HL-60/S4 (cell line): ENCODE measurements around the gene LRP1-AS.

ENCODE experiments used
- in situ Hi-C: fragments of 300-500 bp; cut with MboI; formaldehyde crosslinking; loops from 2 replicates; pipeline ENCODE4 v1.14.3; 2022; ENCODE audit warnings: low sequenced_read_pairs

The LRP1-AS gene

DNA sequence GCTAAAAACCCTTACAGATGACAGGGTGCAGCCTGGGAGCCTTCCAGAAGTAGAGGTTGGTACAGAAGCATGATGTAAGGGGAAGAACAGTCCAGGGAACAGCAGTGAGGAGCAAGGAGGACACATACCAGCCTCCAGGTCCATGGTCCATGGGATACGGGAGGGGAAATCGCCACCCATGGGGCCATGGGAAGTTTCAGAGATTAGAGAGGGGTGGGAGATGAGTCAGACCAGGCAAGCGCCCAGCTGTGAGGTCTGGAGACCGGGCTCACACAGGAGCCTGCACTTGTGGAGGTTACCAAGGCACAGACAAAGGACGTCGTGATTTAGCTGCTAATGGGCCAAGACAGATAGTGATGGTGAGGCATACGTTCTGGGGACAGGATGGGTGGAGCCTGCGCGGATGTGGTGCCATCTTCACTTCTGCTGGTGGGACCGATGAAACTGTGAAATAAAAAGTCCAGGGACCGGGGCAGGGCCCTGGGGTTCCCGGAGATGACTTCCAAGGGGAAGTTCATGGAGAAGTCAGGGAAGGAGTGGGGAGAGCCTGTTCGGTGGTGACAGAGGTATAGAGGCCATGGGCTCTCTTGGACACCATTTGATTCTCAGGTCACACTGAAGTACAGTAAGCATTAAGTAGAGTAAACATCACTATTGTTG, 17.7 kb upstream of the LRP1-AS start:
- in situ Hi-C loops: no loop called here

GRCh38 chr12:57164454-57164853, 17.0 kb upstream of the LRP1-AS start:
- in situ Hi-C loops: no loop called here

GRCh38 chr12:57162553-57163125, 15.2 kb upstream of the LRP1-AS start:
- in situ Hi-C loops: no loop called here

GRCh38 chr12:57161491-57161890, 14.1 kb upstream of the LRP1-AS start:
- in situ Hi-C loops: no loop called here

GRCh38 chr12:57160741-57161140, 13.3 kb upstream of the LRP1-AS start:
- in situ Hi-C loops: no loop called here

DNA sequence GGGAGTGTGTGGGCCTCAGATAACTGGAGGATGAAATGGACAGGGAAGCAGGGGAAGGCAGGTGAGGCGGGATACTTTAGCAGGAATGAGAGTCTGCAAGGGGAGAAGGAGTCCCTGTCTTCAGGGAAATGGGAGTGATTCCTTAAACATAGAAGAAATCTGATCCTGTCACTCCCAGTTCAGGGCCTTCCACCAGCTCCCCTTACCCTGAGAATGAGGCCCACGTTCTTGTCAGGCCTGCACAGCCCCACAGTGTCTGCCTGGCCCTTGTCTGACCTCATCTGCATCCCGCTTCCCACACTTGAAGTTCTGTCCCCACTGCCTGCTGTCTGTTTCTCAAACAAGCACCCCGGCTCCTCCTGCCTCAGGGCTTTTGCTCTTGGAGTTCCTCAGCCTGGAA, 12.6 kb upstream of the LRP1-AS start:
- in situ Hi-C loops: no loop called here

DNA sequence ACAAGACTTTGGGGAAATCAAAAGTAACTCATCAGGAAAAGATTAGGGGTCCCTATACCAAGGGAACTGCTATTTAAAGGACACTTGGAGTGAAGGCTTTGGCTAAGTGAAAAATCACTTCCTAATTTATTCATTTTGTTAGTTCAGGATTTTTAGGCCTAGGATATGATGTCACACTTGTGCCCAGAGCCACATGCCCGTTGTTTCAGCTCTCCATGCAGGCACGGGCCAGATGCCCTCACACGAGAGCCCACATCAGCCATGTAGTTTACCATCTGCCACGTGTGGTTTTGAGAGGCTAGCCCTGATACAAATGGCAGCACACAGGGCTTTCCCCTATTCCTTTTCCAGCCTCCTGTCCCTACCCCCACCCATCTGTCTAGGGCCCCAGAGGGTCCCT, 11.9 kb upstream of the LRP1-AS start:
- in situ Hi-C loops: no loop called here

- in situ Hi-C loops: no loop called here
These were observed 11.2 kb upstream of the LRP1-AS start for GRCh38 chr12:57158665-57159064.

DNA sequence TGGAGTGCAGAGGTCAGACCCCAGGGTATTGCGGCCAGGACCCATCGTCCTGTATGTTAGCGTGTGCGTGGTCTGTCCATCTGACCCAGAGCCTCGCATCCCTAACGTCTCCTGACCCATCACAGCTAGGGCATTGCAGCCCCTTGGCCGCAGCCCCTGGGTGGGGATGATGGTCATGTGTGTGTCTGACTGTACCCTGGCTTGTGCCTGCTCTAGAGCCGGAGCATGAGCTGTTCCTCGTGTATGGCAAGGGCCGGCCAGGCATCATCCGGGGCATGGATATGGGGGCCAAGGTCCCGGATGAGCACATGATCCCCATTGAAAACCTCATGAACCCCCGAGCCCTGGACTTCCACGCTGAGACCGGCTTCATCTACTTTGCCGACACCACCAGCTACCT, 10.8 kb upstream of the LRP1-AS start:
- in situ Hi-C loops: no loop called here

GRCh38 chr12:57157588-57158173, 10.3 kb upstream of the LRP1-AS start:
- in situ Hi-C loops: no loop called here

- in situ Hi-C loops: no loop called here
These were observed 9.4 kb upstream of the LRP1-AS start for GRCh38 chr12:57156701-57157403.

- in situ Hi-C loops: no loop called here
These were observed 7.5 kb upstream of the LRP1-AS start for GRCh38 chr12:57154804-57155434.

DNA sequence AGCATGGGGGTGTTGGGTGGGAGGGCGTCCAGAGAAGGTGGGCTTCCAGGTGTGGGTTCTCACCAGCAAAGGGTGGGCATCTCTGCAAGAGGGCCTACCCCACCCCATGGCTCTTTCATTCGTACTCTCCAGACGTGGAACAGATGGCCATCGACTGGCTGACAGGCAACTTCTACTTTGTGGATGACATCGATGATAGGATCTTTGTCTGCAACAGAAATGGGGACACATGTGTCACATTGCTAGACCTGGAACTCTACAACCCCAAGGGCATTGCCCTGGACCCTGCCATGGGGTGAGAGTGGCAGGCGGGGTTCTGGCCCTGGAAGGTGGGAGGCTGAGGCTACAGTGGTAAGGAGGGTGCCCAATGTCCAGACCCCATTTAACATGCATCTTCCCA, 6.7 kb upstream of the LRP1-AS start:
- in situ Hi-C loops: no loop called here

DNA sequence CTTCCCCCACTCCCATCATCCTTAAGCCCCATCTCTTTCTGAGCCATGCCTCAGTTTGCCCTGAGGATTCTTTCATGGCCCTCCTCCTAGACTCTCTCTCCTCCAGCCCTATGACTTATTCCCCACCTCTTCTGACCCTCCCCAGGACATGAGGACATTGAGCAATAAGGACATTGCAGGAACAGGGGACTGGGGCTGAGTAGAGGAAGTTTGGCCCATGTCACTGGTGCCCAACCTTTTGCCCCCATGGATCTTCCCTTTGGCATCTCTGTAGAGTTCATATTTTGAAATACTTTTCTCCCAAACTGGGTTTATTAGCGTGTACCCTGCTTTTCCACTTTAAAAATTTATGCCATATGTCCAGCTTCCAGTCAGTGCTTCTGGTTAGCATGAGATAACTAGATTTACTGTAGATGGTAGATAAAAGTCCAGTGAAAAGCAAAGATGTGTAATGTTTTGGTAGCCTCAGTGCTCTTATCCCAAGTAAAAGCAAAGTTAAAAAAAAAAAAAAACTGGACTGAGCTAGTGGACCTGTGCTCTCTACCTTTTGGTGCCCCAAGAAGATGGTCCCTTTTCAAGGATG, 6.1 kb upstream of the LRP1-AS start:
- in situ Hi-C loops: no loop called here

DNA sequence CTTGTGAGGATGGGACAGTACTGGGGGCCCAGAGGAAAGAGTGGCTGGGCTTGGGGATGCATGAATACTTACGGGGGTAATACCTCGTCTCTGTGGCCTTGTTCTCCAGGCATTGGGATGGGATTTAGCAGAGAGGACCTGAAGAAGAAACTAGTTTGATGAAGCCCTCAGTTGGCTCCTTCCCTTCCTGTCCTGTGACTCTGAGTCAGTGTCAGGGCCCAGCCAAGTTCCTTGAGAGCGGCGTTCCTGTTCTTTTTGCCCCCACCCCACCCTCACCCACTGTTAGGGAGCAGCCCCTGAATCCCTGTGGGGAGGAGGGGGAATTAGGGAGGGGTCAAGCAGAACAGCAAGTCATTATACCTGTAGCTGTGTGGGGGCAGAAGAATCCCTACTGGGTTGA, 5.2 kb upstream of the LRP1-AS start:
- in situ Hi-C loops: no loop called here

- in situ Hi-C loops: no loop called here
These were observed 4.6 kb upstream of the LRP1-AS start for GRCh38 chr12:57151741-57152630.

DNA sequence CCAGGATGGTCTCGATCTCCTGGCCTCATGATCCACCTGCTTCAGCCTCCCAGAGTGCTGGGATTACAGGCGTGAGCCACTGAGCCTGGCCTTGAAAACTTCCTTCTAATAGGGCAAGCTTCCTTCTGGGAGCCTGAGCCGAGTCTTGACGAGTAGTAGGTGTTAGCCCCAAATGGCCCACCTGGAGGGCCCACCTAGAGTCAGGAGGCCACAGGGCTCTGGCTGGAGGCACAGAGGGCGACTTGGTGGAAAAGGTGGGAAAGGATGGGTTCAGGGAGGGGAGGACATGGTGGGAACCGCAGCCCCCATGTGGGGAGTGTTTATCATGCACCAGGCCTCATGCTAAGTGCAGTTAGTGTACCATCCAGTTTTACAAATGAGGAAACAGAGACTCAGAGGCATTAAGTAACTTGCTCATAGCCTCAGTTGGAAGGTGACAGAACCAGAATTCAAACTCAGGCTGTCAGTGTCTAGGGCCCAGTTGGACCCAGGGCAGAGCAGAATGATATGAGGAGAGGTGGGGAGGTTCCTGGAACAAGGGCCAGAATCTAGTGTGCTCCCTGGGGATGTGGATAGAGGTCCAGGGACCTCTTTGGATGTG, 3.1 kb upstream of the LRP1-AS start:
- in situ Hi-C loops: no loop called here

GRCh38 chr12:57149245-57149900, 2.0 kb upstream of the LRP1-AS start:
- in situ Hi-C loops: no loop called here
